MV-4-11 (cell line): ENCODE measurements around the gene HSPB2.
"Not testable (repeated sequence)": the region's sequence is repeated elsewhere in the genome, so short reads cannot be mapped to it uniquely, and the experiment has no call there.

Source experiments
- DNase-seq: peaks from one replicate; lab custom pipeline; 2025; lab: John Stamatoyannopoulos, UW

Gene HSPB2

DNA sequence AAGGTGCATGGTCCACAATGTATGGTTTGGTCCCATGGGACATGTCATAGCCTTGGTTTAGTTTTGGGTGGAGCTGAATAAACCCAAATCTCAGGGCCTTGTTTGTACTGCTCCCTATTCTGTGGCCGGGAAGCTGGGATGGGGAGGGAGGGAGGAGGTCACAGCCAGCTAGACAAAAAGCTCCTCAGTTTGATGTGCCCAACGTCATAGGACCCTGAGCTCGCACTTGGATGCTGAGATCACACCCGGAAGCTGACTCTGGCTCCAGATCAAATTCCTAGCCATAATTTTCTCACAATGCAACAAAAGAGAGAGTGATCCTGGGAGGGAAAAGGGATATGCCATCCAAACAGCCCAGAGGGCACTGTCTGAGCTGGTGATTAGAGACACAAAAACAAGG is 1.5 kb downstream of the HSPB2 start:
- DNase-seq: no peak

DNA sequence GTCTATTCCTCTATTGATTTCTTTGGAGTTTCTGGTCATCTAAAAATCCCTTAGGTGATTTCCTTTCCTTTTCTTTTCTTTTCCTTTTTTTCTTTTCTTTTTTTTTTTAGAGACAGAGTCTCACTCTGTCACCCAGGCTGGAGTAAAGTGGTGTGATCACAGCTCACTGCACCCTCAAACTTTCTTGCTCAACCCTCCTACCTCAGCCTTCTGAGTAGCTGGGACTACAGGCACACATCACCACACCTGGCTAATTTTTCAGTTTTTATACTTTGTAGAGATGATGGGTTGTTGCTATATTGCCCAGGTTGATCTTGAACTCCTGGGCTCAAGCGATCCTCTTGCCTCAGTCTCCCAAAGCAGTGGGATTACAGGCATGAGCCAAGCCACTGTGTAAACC is 4.2 kb downstream of the HSPB2 start:
- no peak for DNase-seq

- DNase-seq: no peak
These were observed 4.8 kb downstream of the HSPB2 start for GRCh38 chr11:111917312-111917711.

- no peak for DNase-seq
These were observed 5.3 kb downstream of the HSPB2 start for GRCh38 chr11:111917788-111918187.

- DNase-seq: no peak
These were observed 6.1 kb downstream of the HSPB2 start, which contains the start of gene C11orf52 for GRCh38 chr11:111918390-111919256. Gene C11orf52, plus strand, starts transcription at chr11:111918913. Its CDS starts 60 bp downstream, at chr11:111918973.

GRCh38 chr11:111920908-111921307 is 8.4 kb downstream of the HSPB2 start:
- no peak for DNase-seq

GRCh38 chr11:111921541-111922230 is 9.2 kb downstream of the HSPB2 start:
- DNase-seq: no peak

DNA sequence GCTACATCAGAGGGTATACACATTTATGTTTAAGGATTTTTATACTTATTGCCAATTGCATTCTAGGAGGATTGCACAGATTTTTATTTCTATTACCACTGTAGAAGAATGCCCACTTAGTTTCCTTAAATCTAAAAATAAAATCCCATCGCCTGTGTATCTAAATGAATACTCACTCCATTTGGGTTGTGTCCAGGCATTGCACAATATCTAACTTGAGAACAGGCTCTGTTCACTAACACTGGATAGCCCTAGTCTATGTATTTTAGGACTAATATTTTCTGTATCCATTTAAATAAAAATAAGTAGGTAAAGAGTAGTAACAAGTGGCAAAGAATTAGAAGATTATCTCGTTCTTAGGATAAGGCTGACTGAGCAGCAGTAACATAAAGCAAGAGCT is 10.3 kb downstream of the HSPB2 start:
- DNase-seq: no peak

DNA sequence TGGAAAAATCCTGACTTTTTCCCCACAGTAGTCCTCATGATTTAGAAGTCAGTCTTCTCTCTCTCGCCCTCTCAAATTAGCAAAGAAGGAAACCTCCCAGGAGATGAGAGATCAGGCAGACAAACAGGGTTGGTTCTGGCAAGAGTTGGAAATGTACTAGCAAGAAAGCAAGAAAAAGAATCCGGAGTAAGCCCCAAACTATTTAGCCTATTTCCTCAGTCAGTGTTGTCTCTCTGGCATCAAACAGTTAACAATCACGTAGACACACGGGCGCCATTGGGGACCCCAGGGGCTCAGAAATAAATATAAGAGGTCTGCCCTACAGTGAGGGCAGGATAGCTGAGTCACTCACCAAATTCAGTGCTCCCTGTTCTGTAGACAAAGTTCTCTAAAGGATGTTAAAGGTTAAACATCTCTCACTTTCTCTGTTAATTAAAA is 10.8 kb downstream of the HSPB2 start:
- DNase-seq: no peak

DNA sequence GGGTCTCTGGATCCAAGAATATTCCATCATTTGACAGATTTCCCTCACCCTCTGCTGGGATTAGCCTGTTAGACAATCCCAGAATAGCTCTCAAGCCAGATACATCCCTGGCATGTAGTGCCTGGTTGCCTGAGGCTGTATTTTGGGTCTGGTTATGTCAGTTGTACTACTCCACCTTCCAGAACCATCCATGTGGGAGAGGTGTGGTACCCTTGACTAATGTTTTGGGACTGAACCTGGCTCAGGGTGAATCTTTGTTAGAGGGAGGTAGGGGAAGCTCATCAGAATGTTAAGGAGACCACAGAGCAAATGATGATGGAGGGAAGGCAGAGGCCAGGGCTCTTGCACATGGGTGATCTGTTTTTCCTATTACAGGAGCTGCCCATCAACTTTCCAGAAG is 11.4 kb downstream of the HSPB2 start:
- DNase-seq: no peak

- no peak for DNase-seq
These were observed 13.4 kb downstream of the HSPB2 start for GRCh38 chr11:111925953-111926352.

GRCh38 chr11:111926505-111927391 is 14.2 kb downstream of the HSPB2 start:
- DNase-seq: peak; percentile 93

- no peak for DNase-seq
These were observed 17.9 kb downstream of the HSPB2 start for GRCh38 chr11:111930472-111930871.

DNA sequence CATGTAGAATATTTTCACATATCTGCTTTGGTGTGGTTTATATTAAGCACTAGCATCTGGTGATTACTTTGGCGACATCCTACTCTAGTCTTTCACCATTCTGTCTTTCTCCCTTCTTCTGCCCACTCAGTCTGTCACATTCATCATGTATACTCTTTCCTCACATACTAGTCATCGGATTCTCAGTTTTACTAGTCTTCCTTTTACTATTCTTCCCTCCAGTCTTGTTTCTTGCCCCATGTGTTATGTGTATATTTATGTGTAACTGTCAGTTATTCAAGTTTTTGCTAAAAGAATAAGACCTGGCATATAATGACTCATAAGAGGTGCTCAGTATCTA is 20.0 kb downstream of the HSPB2 start:
- DNase-seq: no peak

GRCh38 chr11:111933176-111933575 is 20.6 kb downstream of the HSPB2 start:
- DNase-seq: not testable (repeated sequence)

DNA sequence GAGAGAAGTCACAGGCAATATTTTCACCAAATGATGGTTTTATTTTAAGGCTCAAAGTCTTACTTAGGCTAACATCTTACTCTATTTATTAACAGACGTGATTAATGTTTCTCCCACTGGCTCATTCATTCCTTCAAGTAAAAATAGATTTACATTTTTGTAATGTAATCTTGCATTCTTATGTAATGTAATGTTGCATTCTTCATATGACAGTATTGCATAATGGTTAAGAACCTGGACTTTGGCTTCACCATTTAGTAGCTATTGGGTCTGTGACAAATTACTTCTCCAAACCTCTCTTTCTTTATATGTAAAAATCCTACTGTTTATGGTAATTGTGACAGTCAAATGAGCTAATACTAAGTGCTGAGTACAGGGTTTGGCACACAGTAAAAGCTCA is 21.3 kb downstream of the HSPB2 start:
- DNase-seq: peak; percentile 31

GRCh38 chr11:111934306-111934705 is 21.8 kb downstream of the HSPB2 start:
- DNase-seq: no peak

- peak; percentile 39 for DNase-seq
These were observed 22.9 kb downstream of the HSPB2 start for GRCh38 chr11:111935317-111936039.

DNA sequence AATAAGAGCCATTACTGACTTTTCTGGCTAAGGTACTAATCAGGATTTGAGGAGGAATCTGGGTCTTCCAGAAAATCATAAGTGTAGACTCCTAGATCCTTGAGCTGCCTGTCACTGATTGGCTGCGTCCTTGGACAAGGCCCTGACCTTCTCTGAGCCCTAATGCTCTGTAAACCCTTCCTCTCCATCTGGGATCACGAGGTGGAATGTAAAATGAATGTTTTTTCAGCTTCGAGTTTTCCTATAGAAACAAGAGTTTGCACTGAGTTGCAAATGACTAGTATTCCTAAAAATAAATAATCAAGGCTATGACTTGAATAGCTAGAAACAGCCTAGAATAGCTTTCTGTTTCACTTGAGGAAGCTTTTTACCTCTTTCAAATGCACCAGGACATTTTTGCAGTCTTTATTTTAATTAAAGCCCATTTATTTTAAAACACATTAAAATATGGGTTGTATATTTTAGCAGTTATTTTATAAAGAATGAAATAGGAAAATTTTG is 23.6 kb downstream of the HSPB2 start:
- no peak for DNase-seq

- DNase-seq: no peak
These were observed 24.9 kb downstream of the HSPB2 start for GRCh38 chr11:111937461-111937769.

DNA sequence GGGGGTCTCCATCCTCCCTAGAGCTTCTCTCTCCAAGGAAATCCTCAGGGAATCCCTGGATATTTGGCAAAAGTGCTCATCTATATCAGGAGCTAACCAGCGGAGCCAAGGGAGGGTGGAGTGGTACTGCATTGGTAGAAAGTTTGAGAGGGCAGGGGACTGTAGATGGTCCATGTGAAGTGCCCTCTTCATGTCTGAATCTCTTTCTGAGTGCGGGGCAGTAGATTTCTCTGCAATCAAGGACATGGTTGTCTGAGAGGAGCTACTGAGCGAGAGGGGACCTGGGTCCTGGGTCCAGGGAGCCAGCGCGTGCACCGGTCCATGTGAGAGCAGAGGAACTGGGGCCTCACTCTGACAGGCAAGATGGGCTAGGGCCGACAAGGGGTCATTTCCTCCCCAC is 25.3 kb downstream of the HSPB2 start:
- no peak for DNase-seq
